ENCODE data around the gene COL5A2.

Gene COL5A2

GRCh38 chr2:189146553-189146952 lies 33.0 kb downstream of the COL5A2 start:
- DNase-seq: no peak

GRCh38 chr2:189144700-189145211 lies 34.8 kb downstream of the COL5A2 start:
- DNase-seq: no peak

GRCh38 chr2:189143925-189144324 lies 35.6 kb downstream of the COL5A2 start:
- no peak for DNase-seq

GRCh38 chr2:189142893-189143759 lies 36.4 kb downstream of the COL5A2 start:
- DNase-seq: peak; percentile 2

- DNase-seq: no peak
Observed at GRCh38 chr2:189138800-189139199, 40.8 kb downstream of the COL5A2 start.

GRCh38 chr2:189137519-189137918 lies 42.0 kb downstream of the COL5A2 start:
- DNase-seq: no peak

- no peak for DNase-seq
Observed at GRCh38 chr2:189134485-189134884, 45.1 kb downstream of the COL5A2 start.

GRCh38 chr2:189131991-189132390 lies 47.6 kb downstream of the COL5A2 start:
- no peak for DNase-seq

GRCh38 chr2:189129971-189130370 lies 49.6 kb downstream of the COL5A2 start:
- no peak for DNase-seq

- no peak for DNase-seq
Observed at GRCh38 chr2:189128970-189129369, 50.6 kb downstream of the COL5A2 start.

GRCh38 chr2:189127756-189128155 lies 51.8 kb downstream of the COL5A2 start:
- peak; percentile 61 for DNase-seq

- no peak for DNase-seq
Observed at GRCh38 chr2:189125195-189125594, 54.4 kb downstream of the COL5A2 start.

- no peak for DNase-seq
Observed at GRCh38 chr2:189124175-189124574, 55.4 kb downstream of the COL5A2 start.

- DNase-seq: no peak
Observed at GRCh38 chr2:189118386-189118785, 61.2 kb downstream of the COL5A2 start.

GRCh38 chr2:189116979-189117378 lies 62.6 kb downstream of the COL5A2 start:
- DNase-seq: no peak

GRCh38 chr2:189116087-189116486 lies 63.5 kb downstream of the COL5A2 start:
- DNase-seq: no peak

- peak; percentile 7 for DNase-seq
Observed at GRCh38 chr2:189115126-189115525, 64.4 kb downstream of the COL5A2 start.

GRCh38 chr2:189113963-189114362 lies 65.6 kb downstream of the COL5A2 start:
- no peak for DNase-seq

GRCh38 chr2:189111063-189111715 lies 68.4 kb downstream of the COL5A2 start:
- DNase-seq: no peak

GRCh38 chr2:189109921-189110397 lies 69.6 kb downstream of the COL5A2 start:
- no peak for DNase-seq

- no peak for DNase-seq
Observed at GRCh38 chr2:189104934-189105333, 74.6 kb downstream of the COL5A2 start.

- DNase-seq: no peak
Observed at GRCh38 chr2:189102735-189103134, 76.8 kb downstream of the COL5A2 start.

GRCh38 chr2:189097934-189098333 lies 81.6 kb downstream of the COL5A2 start:
- no peak for DNase-seq

All from NCI-H146 (cell line).